Rectal smooth muscle tissue (tissue), 1 donor: ENCODE measurements around the gene PARD6A.
"Not testable (repeated sequence)": the region's sequence is repeated elsewhere in the genome, so short reads cannot be mapped to it uniquely, and the experiment has no call there.

Experiments
- H3K27ac ChIP-seq: one replicate; pipeline ENCODE4 v1.7.0; 2013; ENCODE audit warnings: low read depth, low read length, inconsistent platforms
- H3K27me3 ChIP-seq: one replicate; pipeline ENCODE4 v1.7.0; 2013; ENCODE audit warnings: low read length; ENCODE audit not compliant: control insufficient read depth, insufficient read depth
- H3K36me3 ChIP-seq: one replicate; pipeline ENCODE4 v1.7.0; 2013; ENCODE audit warnings: low read length; ENCODE audit not compliant: control insufficient read depth, insufficient read depth
- H3K4me1 ChIP-seq: one replicate; pipeline ENCODE4 v1.7.0; 2013; ENCODE audit warnings: low read length; ENCODE audit not compliant: control insufficient read depth, insufficient read depth
- H3K4me3 ChIP-seq: one replicate; pipeline ENCODE4 v1.7.0; 2013; ENCODE audit warnings: low read length
- H3K9ac ChIP-seq: one replicate; pipeline ENCODE4 v1.7.0; 2013; ENCODE audit warnings: low read length

The PARD6A gene

GRCh38 chr16:67693517-67694285 is 32.9 kb downstream of the PARD6A start:
- H3K27ac ChIP-seq, H3K4me1 ChIP-seq, H3K27me3 ChIP-seq, H3K4me3 ChIP-seq, H3K9ac ChIP-seq, H3K36me3 ChIP-seq: not testable (repeated sequence)

- H3K27ac ChIP-seq = no peak overlapping the region
- no peak overlapping the region for H3K4me3 ChIP-seq
- H3K36me3 ChIP-seq = no peaks in the 10 kb centered on the region
- H3K9ac ChIP-seq = no peak overlapping the region
- H3K27me3 ChIP-seq = no peaks in the 10 kb centered on the region
- no peaks in the 10 kb centered on the region for H3K4me1 ChIP-seq
Measured at GRCh38 chr16:67694611-67695010, 33.9 kb downstream of the PARD6A start.

GRCh38 chr16:67697422-67698185 is 36.8 kb downstream of the PARD6A start:
- Histone ChIP-seq H3K9ac (no peak overlapping the region), H3K36me3 (peaks cover 3% of the 10 kb centered on the region), H3K4me1 (no peaks in the 10 kb centered on the region), H3K27me3 (no peaks in the 10 kb centered on the region), H3K27ac (no peak overlapping the region), H3K4me3 (no peak overlapping the region)

- H3K27ac ChIP-seq = no peak overlapping the region
- no peak overlapping the region for H3K9ac ChIP-seq
- H3K4me3 ChIP-seq = no peak overlapping the region
- no peaks in the 10 kb centered on the region for H3K4me1 ChIP-seq
- H3K27me3 ChIP-seq = no peaks in the 10 kb centered on the region
- H3K36me3 ChIP-seq = peaks cover 3% of the 10 kb centered on the region
Measured at GRCh38 chr16:67699265-67699664, 38.5 kb downstream of the PARD6A start.

GRCh38 chr16:67701420-67701819 is 40.7 kb downstream of the PARD6A start:
- H3K9ac ChIP-seq = no peak overlapping the region
- no peak overlapping the region for H3K4me3 ChIP-seq
- H3K27ac ChIP-seq = no peak overlapping the region
- H3K36me3 ChIP-seq = peaks cover 3% of the 10 kb centered on the region
- no peaks in the 10 kb centered on the region for H3K27me3 ChIP-seq
- no peaks in the 10 kb centered on the region for H3K4me1 ChIP-seq

GRCh38 chr16:67702130-67702529 is 41.4 kb downstream of the PARD6A start:
- Histone ChIP-seq H3K4me1 (no peaks in the 10 kb centered on the region), H3K27ac (no peak overlapping the region), H3K4me3 (no peak overlapping the region), H3K27me3 (no peaks in the 10 kb centered on the region), H3K9ac (no peak overlapping the region), H3K36me3 (peaks cover 3% of the 10 kb centered on the region)

- Histone ChIP-seq H3K27me3 (no peaks in the 10 kb centered on the region), H3K4me3 (no peak overlapping the region), H3K9ac (no peak overlapping the region), H3K27ac (no peak overlapping the region), H3K4me1 (no peaks in the 10 kb centered on the region), H3K36me3 (peaks cover 3% of the 10 kb centered on the region)
Measured at GRCh38 chr16:67703626-67704025, 42.9 kb downstream of the PARD6A start.

- H3K27me3 ChIP-seq = no peaks in the 10 kb centered on the region
- H3K9ac ChIP-seq = no peak overlapping the region
- H3K4me1 ChIP-seq = no peaks in the 10 kb centered on the region
- H3K36me3 ChIP-seq = peaks cover 3% of the 10 kb centered on the region
- no peak overlapping the region for H3K4me3 ChIP-seq
- no peak overlapping the region for H3K27ac ChIP-seq
Measured at GRCh38 chr16:67704110-67704509, 43.4 kb downstream of the PARD6A start.

GRCh38 chr16:67707210-67707609 is 46.5 kb downstream of the PARD6A start:
- H3K4me1 ChIP-seq = no peaks in the 10 kb centered on the region

GRCh38 chr16:67707790-67708189 is 47.0 kb downstream of the PARD6A start:
- Histone ChIP-seq H3K27ac (no peak overlapping the region), H3K27me3 (no peaks in the 10 kb centered on the region), H3K9ac (no peak overlapping the region), H3K4me1 (no peaks in the 10 kb centered on the region), H3K4me3 (no peak overlapping the region), H3K36me3 (no peaks in the 10 kb centered on the region)

More at GRCh38 chr16:67707210-67707609, 46.5 kb downstream of the PARD6A start:
- H3K9ac ChIP-seq = no peak overlapping the region
- H3K27ac ChIP-seq = no peak overlapping the region
- no peaks in the 10 kb centered on the region for H3K36me3 ChIP-seq
- H3K4me3 ChIP-seq = no peak overlapping the region
- no peaks in the 10 kb centered on the region for H3K27me3 ChIP-seq

GRCh38 chr16:67708368-67708771 is 47.6 kb downstream of the PARD6A start:
- H3K27ac ChIP-seq = no peak overlapping the region
- H3K4me1 ChIP-seq = no peaks in the 10 kb centered on the region
- no peaks in the 10 kb centered on the region for H3K36me3 ChIP-seq
- no peak overlapping the region for H3K4me3 ChIP-seq
- no peaks in the 10 kb centered on the region for H3K27me3 ChIP-seq
- H3K9ac ChIP-seq = no peak overlapping the region

- Histone ChIP-seq H3K27me3 (no peaks in the 10 kb centered on the region), H3K36me3 (no peaks in the 10 kb centered on the region), H3K27ac (no peak overlapping the region), H3K4me1 (no peaks in the 10 kb centered on the region), H3K4me3 (no peak overlapping the region), H3K9ac (no peak overlapping the region)
Measured at GRCh38 chr16:67709050-67709449, 48.3 kb downstream of the PARD6A start.

GRCh38 chr16:67710607-67711006 is 49.8 kb downstream of the PARD6A start:
- Histone ChIP-seq H3K27ac (no peak overlapping the region), H3K36me3 (no peaks in the 10 kb centered on the region)

More at GRCh38 chr16:67710607-67711006, 49.8 kb downstream of the PARD6A start:
- no peaks in the 10 kb centered on the region for H3K27me3 ChIP-seq
- no peak overlapping the region for H3K9ac ChIP-seq
- no peak overlapping the region for H3K4me3 ChIP-seq
- no peaks in the 10 kb centered on the region for H3K4me1 ChIP-seq
